ENCODE results near the gene CREBBP. TPM values are rescaled to one million over a fixed set of nuclear protein-coding genes. Genes with fewer than 3 reads are reported as not detected.

Gene CREBBP
- total RNA-seq, 2 experiments from 2014 or later, result 72.9 to 75.8 TPM

- H3K4me3 Mint-ChIP-seq, result no peak overlapping the region
- H3K36me3 Mint-ChIP-seq, result peaks cover 26% of the 10 kb centered on the region
- ATAC-seq (ENCODE audit: low read depth), result no peak
- DNase-seq, result no peak
- H3K4me1 Mint-ChIP-seq, result peaks cover 59% of the 10 kb centered on the region
- no peak overlapping the region for H3K27ac Mint-ChIP-seq
- no peaks in the 10 kb centered on the region for H3K9me3 Mint-ChIP-seq
- no peaks in the 10 kb centered on the region for H3K27me3 Mint-ChIP-seq
- POLR2A ChIA-PET, result no interaction called here
Observed at GRCh38 chr16:3800019-3800418, 80.5 kb downstream of the CREBBP start.

DNA sequence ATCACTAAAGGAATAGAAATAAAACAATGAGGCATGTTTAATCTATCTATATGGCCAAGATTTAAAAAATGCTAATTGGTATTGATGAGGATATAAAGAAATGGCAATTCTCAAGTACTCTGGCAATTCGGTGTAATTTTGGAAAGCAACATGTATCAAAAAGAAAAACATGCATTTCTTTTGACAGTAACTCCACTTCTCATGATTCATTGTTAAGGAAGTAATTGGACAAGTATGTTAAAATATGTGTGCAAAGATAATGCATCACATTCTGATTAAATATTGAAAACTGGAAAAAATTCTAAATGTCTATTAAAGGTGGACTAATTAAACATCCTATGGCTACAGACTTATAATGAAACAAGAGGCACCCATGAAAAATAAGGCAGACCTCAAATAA is 81.2 kb downstream of the CREBBP start:
- peaks cover 25% of the 10 kb centered on the region for H3K36me3 Mint-ChIP-seq
- no peaks in the 10 kb centered on the region for H3K9me3 Mint-ChIP-seq
- POLR2A ChIA-PET, result no interaction called here
- ATAC-seq (ENCODE audit: low read depth) (no peak), DNase-seq (no peak)
- no peak overlapping the region for H3K27ac Mint-ChIP-seq
- H3K4me3 Mint-ChIP-seq, result no peak overlapping the region
- H3K4me1 Mint-ChIP-seq, result peaks cover 55% of the 10 kb centered on the region
- H3K27me3 Mint-ChIP-seq, result peaks cover 2% of the 10 kb centered on the region

- POLR2A ChIA-PET, result no interaction called here
- Mint-ChIP-seq H3K4me1 (peaks cover 50% of the 10 kb centered on the region), H3K27me3 (peaks cover 2% of the 10 kb centered on the region), H3K4me3 (no peak overlapping the region), H3K36me3 (peaks cover 23% of the 10 kb centered on the region), H3K9me3 (no peaks in the 10 kb centered on the region), H3K27ac (no peak overlapping the region)
- ATAC-seq (ENCODE audit: low read depth), result no peak
- no peak for DNase-seq
Observed at GRCh38 chr16:3798838-3799237, 81.7 kb downstream of the CREBBP start.

GRCh38 chr16:3797904-3798811 is 82.4 kb downstream of the CREBBP start:
- H3K4me1 Mint-ChIP-seq, result peaks cover 51% of the 10 kb centered on the region
- ATAC-seq (ENCODE audit: low read depth) (peak; percentile 53), DNase-seq (no peak)
- POLR2A ChIA-PET, result no interaction called here
- H3K9me3 Mint-ChIP-seq, result no peaks in the 10 kb centered on the region
- H3K4me3 Mint-ChIP-seq, result peak overlapping the region; percentile 51
- peaks cover 25% of the 10 kb centered on the region for H3K36me3 Mint-ChIP-seq
- H3K27me3 Mint-ChIP-seq, result peaks cover 2% of the 10 kb centered on the region
- no peak overlapping the region for H3K27ac Mint-ChIP-seq

DNA sequence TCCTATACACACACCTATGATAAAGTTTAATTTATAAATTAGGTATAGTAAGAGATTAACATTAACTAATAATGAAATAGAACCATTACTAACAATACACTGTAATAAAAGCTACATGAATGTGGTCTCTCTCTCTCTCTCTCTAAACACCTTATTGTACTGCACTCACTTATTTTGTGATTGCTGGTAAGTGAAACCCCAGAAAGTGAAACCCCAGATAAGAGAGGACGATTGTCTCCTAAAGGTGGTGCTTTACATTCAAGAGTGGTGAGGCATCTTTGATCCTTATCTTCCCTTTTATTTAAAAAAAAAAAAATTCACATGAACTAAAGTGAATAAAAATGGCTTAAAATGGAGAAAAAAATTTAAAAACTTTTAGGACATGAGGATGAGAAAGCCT is 83.0 kb downstream of the CREBBP start:
- no peak overlapping the region for H3K27ac Mint-ChIP-seq
- H3K4me3 Mint-ChIP-seq, result peak overlapping the region; percentile 51
- peaks cover 54% of the 10 kb centered on the region for H3K4me1 Mint-ChIP-seq
- DNase-seq (no peak), ATAC-seq (ENCODE audit: low read depth) (peak; percentile 86)
- H3K27me3 Mint-ChIP-seq, result peaks cover 2% of the 10 kb centered on the region
- peaks cover 28% of the 10 kb centered on the region for H3K36me3 Mint-ChIP-seq
- H3K9me3 Mint-ChIP-seq, result no peaks in the 10 kb centered on the region
- POLR2A ChIA-PET, result no interaction called here

DNA sequence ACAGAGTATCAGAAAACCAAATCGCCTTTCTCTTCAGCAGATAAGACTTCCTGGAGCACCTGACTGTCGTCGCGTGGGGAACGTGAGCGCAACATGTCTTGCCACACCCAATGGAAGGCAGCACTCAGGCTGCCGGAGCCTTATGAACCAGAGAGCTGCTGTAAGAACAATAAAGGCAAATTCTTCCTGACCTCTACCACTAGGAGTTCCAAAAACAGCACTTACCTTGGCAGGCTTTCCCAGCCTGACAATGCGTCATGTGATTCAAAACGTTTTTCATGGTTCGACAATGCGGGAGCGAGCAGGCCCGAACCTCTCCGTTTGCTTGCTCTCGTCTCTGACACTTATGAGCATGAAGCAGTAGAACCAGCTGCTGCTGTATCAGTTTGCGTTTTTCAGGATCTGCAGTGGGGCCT is 87.3 kb downstream of the CREBBP start:
- H3K27me3 Mint-ChIP-seq, result peaks cover 2% of the 10 kb centered on the region
- DNase-seq (no peak), ATAC-seq (ENCODE audit: low read depth) (no peak)
- no peaks in the 10 kb centered on the region for H3K9me3 Mint-ChIP-seq
- peaks cover 31% of the 10 kb centered on the region for H3K36me3 Mint-ChIP-seq
- H3K4me1 Mint-ChIP-seq, result peaks cover 61% of the 10 kb centered on the region
- POLR2A ChIA-PET, result interaction anchor here (0.5 kb wide), 1 partner anchor 14 kb away, joined by 3 read pairs; no protein-coding TSS in a partner anchor
- no peak overlapping the region for H3K27ac Mint-ChIP-seq
- no peak overlapping the region for H3K4me3 Mint-ChIP-seq

- no peaks in the 10 kb centered on the region for H3K9me3 Mint-ChIP-seq
- no peak for ATAC-seq (ENCODE audit: low read depth)
- peaks cover 55% of the 10 kb centered on the region for H3K4me1 Mint-ChIP-seq
- H3K27me3 Mint-ChIP-seq, result peaks cover 2% of the 10 kb centered on the region
- no peak overlapping the region for H3K27ac Mint-ChIP-seq
- POLR2A ChIA-PET, result interaction anchor here (0.5 kb wide), 1 partner anchor 14 kb away, joined by 3 read pairs; no protein-coding TSS in a partner anchor
- DNase-seq, result no peak
- H3K36me3 Mint-ChIP-seq, result peaks cover 31% of the 10 kb centered on the region
- no peak overlapping the region for H3K4me3 Mint-ChIP-seq
Observed at GRCh38 chr16:3792472-3793012, 88.0 kb downstream of the CREBBP start.

- no peak for ATAC-seq (ENCODE audit: low read depth)
- H3K27ac Mint-ChIP-seq, result no peak overlapping the region
- POLR2A ChIA-PET, result no interaction called here
- DNase-seq, result no peak
- peaks cover 31% of the 10 kb centered on the region for H3K36me3 Mint-ChIP-seq
- H3K4me3 Mint-ChIP-seq, result no peak overlapping the region
- H3K4me1 Mint-ChIP-seq, result peaks cover 51% of the 10 kb centered on the region
- no peaks in the 10 kb centered on the region for H3K9me3 Mint-ChIP-seq
- peaks cover 2% of the 10 kb centered on the region for H3K27me3 Mint-ChIP-seq
Observed at GRCh38 chr16:3791701-3792100, 88.8 kb downstream of the CREBBP start.

- Mint-ChIP-seq H3K4me1 (peaks cover 39% of the 10 kb centered on the region), H3K36me3 (peaks cover 29% of the 10 kb centered on the region), H3K4me3 (peak overlapping the region; percentile 71), H3K9me3 (no peaks in the 10 kb centered on the region), H3K27me3 (no peaks in the 10 kb centered on the region), H3K27ac (peak overlapping the region; percentile 63)
- no peak for DNase-seq
- POLR2A ChIA-PET, result interaction anchor here (1.8 kb wide), 1 partner anchor 91 kb away, joined by 5 read pairs; the partner anchor contains the start of gene CREBBP
- peak; percentile 80 for ATAC-seq (ENCODE audit: low read depth)
Observed at GRCh38 chr16:3789375-3790099, 91.0 kb downstream of the CREBBP start.

DNA sequence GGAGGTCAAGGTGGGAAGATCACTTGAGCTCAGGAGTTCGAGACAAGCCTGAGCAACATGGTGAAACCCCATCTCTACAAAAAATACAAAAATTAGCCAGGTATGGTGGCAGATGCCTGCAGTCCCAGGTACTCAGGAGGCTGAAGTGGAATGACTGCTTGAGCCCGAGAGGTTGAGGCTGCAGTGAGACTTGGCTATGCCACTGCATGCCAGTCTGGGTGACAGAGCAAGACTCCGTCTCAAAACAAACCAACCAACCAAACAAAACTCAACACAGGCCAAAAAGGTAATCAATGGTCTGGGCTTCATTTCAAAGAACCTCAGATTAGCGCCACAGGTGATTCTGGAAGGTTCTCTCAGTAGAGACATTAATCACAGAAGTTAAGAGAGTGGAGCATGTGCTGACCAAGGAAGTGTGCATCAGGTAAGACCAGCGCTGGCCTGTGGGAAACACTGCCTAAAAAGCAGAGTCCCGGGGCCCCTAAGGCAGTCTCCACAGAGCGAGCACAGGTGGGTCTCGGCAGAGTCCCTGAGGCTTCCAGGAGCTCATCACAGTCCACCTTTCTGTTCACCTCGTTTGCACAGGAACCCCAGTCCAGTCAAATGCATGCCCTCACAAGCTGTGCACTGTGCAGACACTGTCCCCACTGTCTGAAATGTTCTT is 91.7 kb downstream of the CREBBP start:
- POLR2A ChIA-PET, result interaction anchor here (1.8 kb wide), 1 partner anchor 92 kb away, joined by 5 read pairs; the partner anchor contains the start of gene CREBBP
- DNase-seq, result no peak
- Mint-ChIP-seq H3K36me3 (peaks cover 29% of the 10 kb centered on the region), H3K4me3 (peak overlapping the region; percentile 71), H3K9me3 (no peaks in the 10 kb centered on the region), H3K27me3 (no peaks in the 10 kb centered on the region), H3K4me1 (peaks cover 39% of the 10 kb centered on the region), H3K27ac (peak overlapping the region; percentile 63)
- no peak for ATAC-seq (ENCODE audit: low read depth)

GRCh38 chr16:3787924-3788661 is 92.4 kb downstream of the CREBBP start:
- Mint-ChIP-seq H3K27ac (no peak overlapping the region), H3K36me3 (peaks cover 26% of the 10 kb centered on the region), H3K4me1 (peaks cover 37% of the 10 kb centered on the region), H3K27me3 (no peaks in the 10 kb centered on the region), H3K9me3 (no peaks in the 10 kb centered on the region), H3K4me3 (no peak overlapping the region)
- ATAC-seq (ENCODE audit: low read depth) (no peak), DNase-seq (no peak)
- POLR2A ChIA-PET, result no interaction called here

- peaks cover 13% of the 10 kb centered on the region for H3K36me3 Mint-ChIP-seq
- DNase-seq (no peak), ATAC-seq (ENCODE audit: low read depth) (no peak)
- H3K27ac Mint-ChIP-seq, result no peak overlapping the region
- H3K9me3 Mint-ChIP-seq, result no peaks in the 10 kb centered on the region
- no peak overlapping the region for H3K4me3 Mint-ChIP-seq
- POLR2A ChIA-PET, result no interaction called here
- no peaks in the 10 kb centered on the region for H3K27me3 Mint-ChIP-seq
- H3K4me1 Mint-ChIP-seq, result peaks cover 19% of the 10 kb centered on the region
Observed at GRCh38 chr16:3785413-3785812, 95.1 kb downstream of the CREBBP start.
